Measurements from ENCODE around the gene SEMA5A. TPM values are rescaled to one million over a fixed set of nuclear protein-coding genes. Genes with fewer than 3 reads are reported as not detected.

Gene SEMA5A
- total RNA-seq, 1 donor from 2014 or later, result 11.9 TPM

DNA sequence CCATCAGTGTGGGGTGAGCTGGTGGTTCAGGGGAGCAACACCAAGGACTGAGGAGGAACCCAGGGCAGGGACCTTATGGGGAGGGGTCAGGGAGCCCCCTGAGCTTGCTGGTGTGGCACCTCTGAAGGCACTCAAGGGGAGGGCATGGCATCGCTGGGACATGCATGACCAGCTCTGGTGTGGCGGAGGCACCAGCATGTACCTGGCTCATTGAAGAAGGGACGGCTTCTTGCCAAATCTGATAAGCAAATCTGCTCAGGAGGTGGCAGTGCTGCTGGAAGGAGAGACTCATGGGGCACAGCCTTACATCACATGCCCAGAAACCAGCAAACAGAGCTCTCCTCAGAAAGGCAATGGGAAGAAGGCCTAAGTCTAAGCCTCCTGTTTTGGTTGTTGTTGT, 421.8 kb downstream of the SEMA5A start:
- no peak for DNase-seq (ENCODE audit: low spot score)
- Histone ChIP-seq H3K27ac (no peak overlapping the region), H3K27me3 (no peaks in the 10 kb centered on the region), H3K9me3 (ENCODE audit: low read depth) (no peaks in the 10 kb centered on the region), H2AFZ (replicated peaks) (no peak overlapping the region), H3K9ac (no peak overlapping the region), H3K36me3 (no peaks in the 10 kb centered on the region), H4K20me1 (ENCODE audit: low read depth) (no peaks in the 10 kb centered on the region), H3K4me2 (no peak overlapping the region), H3K4me3 (no peak overlapping the region), H3F3A (ENCODE audit: low read depth) (no peaks in the 10 kb centered on the region), H3K79me2 (ENCODE audit: low read depth) (no peaks in the 10 kb centered on the region), H3K4me1 (peaks cover 8% of the 10 kb centered on the region)
- peaks cover 17% of the 10 kb centered on the region for H3K4me1 Mint-ChIP-seq
- H3K27ac Mint-ChIP-seq, result no peak overlapping the region
- no peak overlapping the region for H3K4me3 Mint-ChIP-seq
- TF ChIP-seq, protein P1, sequence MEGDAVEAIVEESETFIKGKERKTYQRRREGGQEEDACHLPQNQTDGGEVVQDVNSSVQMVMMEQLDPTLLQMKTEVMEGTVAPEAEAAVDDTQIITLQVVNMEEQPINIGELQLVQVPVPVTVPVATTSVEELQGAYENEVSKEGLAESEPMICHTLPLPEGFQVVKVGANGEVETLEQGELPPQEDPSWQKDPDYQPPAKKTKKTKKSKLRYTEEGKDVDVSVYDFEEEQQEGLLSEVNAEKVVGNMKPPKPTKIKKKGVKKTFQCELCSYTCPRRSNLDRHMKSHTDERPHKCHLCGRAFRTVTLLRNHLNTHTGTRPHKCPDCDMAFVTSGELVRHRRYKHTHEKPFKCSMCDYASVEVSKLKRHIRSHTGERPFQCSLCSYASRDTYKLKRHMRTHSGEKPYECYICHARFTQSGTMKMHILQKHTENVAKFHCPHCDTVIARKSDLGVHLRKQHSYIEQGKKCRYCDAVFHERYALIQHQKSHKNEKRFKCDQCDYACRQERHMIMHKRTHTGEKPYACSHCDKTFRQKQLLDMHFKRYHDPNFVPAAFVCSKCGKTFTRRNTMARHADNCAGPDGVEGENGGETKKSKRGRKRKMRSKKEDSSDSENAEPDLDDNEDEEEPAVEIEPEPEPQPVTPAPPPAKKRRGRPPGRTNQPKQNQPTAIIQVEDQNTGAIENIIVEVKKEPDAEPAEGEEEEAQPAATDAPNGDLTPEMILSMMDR (IDR thresholded peaks at IDR 0.05), result no peak
- TF ChIP-seq EZH2 (IDR thresholded peaks at IDR 0.05) (no peak), EZH2phosphoT487 (IDR thresholded peaks at IDR 0.05) (no peak)
- no peaks in the 10 kb centered on the region for H3K9me3 Mint-ChIP-seq
- H3K36me3 Mint-ChIP-seq, result peaks cover 6% of the 10 kb centered on the region
- H3K27me3 Mint-ChIP-seq (ENCODE audit: insufficient read depth, low read depth), result peaks cover 2% of the 10 kb centered on the region

DNA sequence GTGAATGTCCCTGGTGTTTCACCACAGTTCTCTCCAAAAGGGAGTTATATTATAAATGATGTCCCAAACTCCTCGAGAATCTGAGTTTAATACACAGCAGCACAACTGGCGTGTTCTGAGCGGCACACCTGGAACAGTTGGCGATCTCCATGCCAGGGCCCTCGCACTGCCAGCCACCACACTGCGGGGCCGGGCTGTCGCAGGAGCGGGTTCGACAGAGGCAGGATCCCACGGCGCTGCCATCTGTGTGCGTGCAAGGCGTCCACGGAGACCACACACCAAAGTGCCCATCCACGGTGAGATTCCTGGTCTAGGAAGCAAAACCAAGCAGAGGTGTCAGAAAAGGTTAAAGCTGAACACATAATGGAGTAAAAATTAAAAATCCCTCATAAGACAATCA, 423.3 kb downstream of the SEMA5A start:
- H3K4me3 ChIP-seq, result no peak overlapping the region
- H4K20me1 ChIP-seq (ENCODE audit: low read depth), result no peaks in the 10 kb centered on the region
- no peak overlapping the region for H3K4me3 Mint-ChIP-seq
- H3K4me1 Mint-ChIP-seq, result peaks cover 17% of the 10 kb centered on the region
- no peaks in the 10 kb centered on the region for H3F3A ChIP-seq (ENCODE audit: low read depth)
- DNase-seq (ENCODE audit: low spot score), result no peak
- no peak overlapping the region for H3K9ac ChIP-seq
- H3K4me1 ChIP-seq, result peaks cover 8% of the 10 kb centered on the region
- TF ChIP-seq, protein P1 (IDR thresholded peaks at IDR 0.05), result no peak
- TF ChIP-seq EZH2 (IDR thresholded peaks at IDR 0.05) (no peak), EZH2phosphoT487 (IDR thresholded peaks at IDR 0.05) (no peak)
- H3K27me3 Mint-ChIP-seq (ENCODE audit: insufficient read depth, low read depth), result peaks cover 2% of the 10 kb centered on the region
- H3K27ac ChIP-seq, result no peak overlapping the region
- H3K9me3 Mint-ChIP-seq, result no peaks in the 10 kb centered on the region
- no peak overlapping the region for H3K4me2 ChIP-seq
- H3K27me3 ChIP-seq, result no peaks in the 10 kb centered on the region
- peaks cover 11% of the 10 kb centered on the region for H3K36me3 Mint-ChIP-seq
- no peaks in the 10 kb centered on the region for H3K79me2 ChIP-seq (ENCODE audit: low read depth)
- H2AFZ ChIP-seq (replicated peaks), result no peak overlapping the region
- no peak overlapping the region for H3K27ac Mint-ChIP-seq
- no peaks in the 10 kb centered on the region for H3K9me3 ChIP-seq (ENCODE audit: low read depth)
- H3K36me3 ChIP-seq, result no peaks in the 10 kb centered on the region

DNA sequence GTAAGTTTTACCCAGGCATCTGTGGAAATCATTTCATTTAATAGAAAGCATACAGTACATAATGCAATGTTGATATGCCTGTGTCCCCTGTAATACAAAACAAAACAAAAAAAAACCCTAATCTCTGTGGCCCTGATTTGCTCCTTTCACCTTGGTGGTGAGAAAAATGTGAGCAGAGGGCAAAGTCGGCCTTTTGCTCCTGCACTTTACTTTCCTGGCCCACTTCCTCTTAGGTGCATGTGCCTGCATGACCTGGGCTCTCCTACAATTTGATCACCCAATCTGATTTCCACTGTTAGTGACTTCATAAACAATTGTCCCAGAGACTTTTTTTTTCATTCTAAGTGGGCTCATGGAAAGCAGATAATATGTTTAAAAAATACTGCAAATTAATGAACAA, 424.3 kb downstream of the SEMA5A start:
- Histone ChIP-seq H3K9ac (no peak overlapping the region), H3K4me2 (no peak overlapping the region), H4K20me1 (ENCODE audit: low read depth) (no peaks in the 10 kb centered on the region), H3K36me3 (no peaks in the 10 kb centered on the region), H3K79me2 (ENCODE audit: low read depth) (no peaks in the 10 kb centered on the region), H2AFZ (replicated peaks) (no peak overlapping the region), H3K4me1 (peaks cover 1% of the 10 kb centered on the region), H3F3A (ENCODE audit: low read depth) (no peaks in the 10 kb centered on the region), H3K4me3 (no peak overlapping the region), H3K27ac (no peak overlapping the region), H3K27me3 (no peaks in the 10 kb centered on the region), H3K9me3 (ENCODE audit: low read depth) (no peaks in the 10 kb centered on the region)
- H3K4me1 Mint-ChIP-seq, result peaks cover 9% of the 10 kb centered on the region
- no peak overlapping the region for H3K4me3 Mint-ChIP-seq
- TF ChIP-seq, protein P1 (IDR thresholded peaks at IDR 0.05), result no peak
- TF ChIP-seq EZH2phosphoT487 (IDR thresholded peaks at IDR 0.05) (no peak), EZH2 (IDR thresholded peaks at IDR 0.05) (no peak)
- H3K27me3 Mint-ChIP-seq (ENCODE audit: insufficient read depth, low read depth), result peaks cover 2% of the 10 kb centered on the region
- H3K36me3 Mint-ChIP-seq, result peaks cover 15% of the 10 kb centered on the region
- H3K27ac Mint-ChIP-seq, result no peak overlapping the region
- no peaks in the 10 kb centered on the region for H3K9me3 Mint-ChIP-seq
- DNase-seq (ENCODE audit: low spot score), result no peak
